ENCODE data around the gene FAM228B. TPM values are rescaled to one million over a fixed set of nuclear protein-coding genes. Genes with fewer than 3 reads are reported as not detected.

The FAM228B gene
- total RNA-seq, 2 experiments from 2014 or later = 21.6 to 24.2 TPM

GRCh38 chr2:24115057-24115456 is 8.2 kb upstream of the FAM228B start:
- H3K4me1 Mint-ChIP-seq (ENCODE audit: low read depth) = no peaks in the 10 kb centered on the region

GRCh38 chr2:24117902-24118301 is 5.4 kb upstream of the FAM228B start:
- no peaks in the 10 kb centered on the region for H3K27me3 ChIP-seq (ENCODE audit: control insufficient read depth in 1 of 2, insufficient read depth in 2 of 2, low read length in 2 of 2)
- Mint-ChIP-seq H3K4me3 (no peak overlapping the region), H3K27ac (no peak overlapping the region), H3K27me3 (no peaks in the 10 kb centered on the region), H3K9me3 (no peaks in the 10 kb centered on the region), H3K36me3 (ENCODE audit: low read depth) (no peaks in the 10 kb centered on the region), H3K4me1 (ENCODE audit: low read depth) (peaks cover 6% of the 10 kb centered on the region)
- intact Hi-C loops (cut with DNase I, micrococcal nuclease) = no loop called here
- ATAC-seq (ENCODE audit: poor library complexity) (no peak), DNase-seq (no peak)
- H3K27ac ChIP-seq (ENCODE audit: low read depth in 1 of 2, low read length in 2 of 2) = no peak overlapping the region
- no peaks in the 10 kb centered on the region for H3K36me3 ChIP-seq (ENCODE audit: insufficient read depth, low read length)
- CTCF ChIA-PET = interaction anchor here (0.6 kb wide), 1 partner anchor 295 kb away, joined by 3 read pairs; no protein-coding TSS in a partner anchor
- peaks cover 6% of the 10 kb centered on the region for H3K4me1 ChIP-seq (ENCODE audit: insufficient read depth, low read length)
- H3K4me3 ChIP-seq (ENCODE audit: low read length) = no peak overlapping the region
- no peak for TF ChIP-seq CTCF (IDR thresholded peaks at IDR 0.05)
- POLR2A ChIA-PET = no interaction called here
- H3K9me3 ChIP-seq (ENCODE audit: control insufficient read depth in 1 of 2, insufficient read depth in 1 of 2, low read length in 2 of 2) = peaks cover 0 to 4% of the 10 kb centered on the region in 2 experiments

More at GRCh38 chr2:24115057-24115456, 8.2 kb upstream of the FAM228B start:
- H3K9me3 ChIP-seq (ENCODE audit: control insufficient read depth in 1 of 2, insufficient read depth in 1 of 2, low read length in 2 of 2) = peaks cover 0 to 4% of the 10 kb centered on the region in 2 experiments
- no peak for TF ChIP-seq CTCF (IDR thresholded peaks at IDR 0.05)
- Mint-ChIP-seq H3K4me3 (no peak overlapping the region), H3K27ac (no peak overlapping the region), H3K36me3 (ENCODE audit: low read depth) (no peaks in the 10 kb centered on the region), H3K9me3 (no peaks in the 10 kb centered on the region), H3K27me3 (no peaks in the 10 kb centered on the region)
- DNase-seq (no peak), ATAC-seq (ENCODE audit: poor library complexity) (no peak)
- no peak overlapping the region for H3K4me3 ChIP-seq (ENCODE audit: low read length)
- H3K27me3 ChIP-seq (ENCODE audit: control insufficient read depth in 1 of 2, insufficient read depth in 2 of 2, low read length in 2 of 2) = no peaks in the 10 kb centered on the region
- intact Hi-C loops (cut with DNase I, micrococcal nuclease) = no loop called here
- H3K4me1 ChIP-seq (ENCODE audit: insufficient read depth, low read length) = no peaks in the 10 kb centered on the region
- H3K27ac ChIP-seq (ENCODE audit: low read depth in 1 of 2, low read length in 2 of 2) = no peak overlapping the region
- no peaks in the 10 kb centered on the region for H3K36me3 ChIP-seq (ENCODE audit: insufficient read depth, low read length)
- POLR2A ChIA-PET = interaction anchor here (0.8 kb wide), 1 partner anchor 330 kb away, joined by 4 read pairs; no protein-coding TSS in a partner anchor
- CTCF ChIA-PET = no interaction called here

GRCh38 chr2:24121066-24121465 is 2.2 kb upstream of the FAM228B start:
- Mint-ChIP-seq H3K4me3 (peak overlapping the region; percentile 54), H3K4me1 (ENCODE audit: low read depth) (peaks cover 15% of the 10 kb centered on the region), H3K27ac (no peak overlapping the region), H3K27me3 (no peaks in the 10 kb centered on the region), H3K36me3 (ENCODE audit: low read depth) (no peaks in the 10 kb centered on the region), H3K9me3 (no peaks in the 10 kb centered on the region)
- TF ChIP-seq CTCF (IDR thresholded peaks at IDR 0.05) = no peak
- Histone ChIP-seq H3K4me1 (ENCODE audit: insufficient read depth, low read length) (peaks cover 14% of the 10 kb centered on the region), H3K36me3 (ENCODE audit: insufficient read depth, low read length) (no peaks in the 10 kb centered on the region), H3K4me3 (ENCODE audit: low read length) (no peak overlapping the region), H3K9me3 (ENCODE audit: control insufficient read depth in 1 of 2, insufficient read depth in 1 of 2, low read length in 2 of 2) (no peaks in the 10 kb centered on the region), H3K27me3 (ENCODE audit: control insufficient read depth in 1 of 2, insufficient read depth in 2 of 2, low read length in 2 of 2) (no peaks in the 10 kb centered on the region), H3K27ac (ENCODE audit: low read depth in 1 of 2, low read length in 2 of 2) (no peak overlapping the region)
- no peak for DNase-seq
- CTCF ChIA-PET = no interaction called here
- intact Hi-C loops (cut with DNase I, micrococcal nuclease) = no loop called here
- ATAC-seq (ENCODE audit: poor library complexity) = no peak
- POLR2A ChIA-PET = no interaction called here
